WTC11 (cell line): Measurements from ENCODE around the gene KLRF2. TPM values are rescaled to one million over a fixed set of nuclear protein-coding genes. Genes with fewer than 3 reads are reported as not detected.

ENCODE experiments used
- ATAC-seq: fragments of 200-7000 bp; cut with Tn5 transposase; 2 replicates; pipeline ENCODE4 v1.10.0; 2021; ENCODE audit warnings: mild to moderate bottlenecking, moderate library complexity
- CTCF ChIA-PET: fragments of 300-600 bp; sonication (Branson Sonifier 250); formaldehyde crosslinking; loops from one replicate; lab custom pipeline; 2021; ENCODE audit warnings: antibody characterized with exemption; lab: Charles Lee
- POLR2A ChIA-PET: fragments of 350-600 bp; sonication (Branson Sonifier 250); formaldehyde crosslinking; loops from one replicate; lab custom pipeline; 2021; ENCODE audit warnings: antibody characterized with exemption; lab: Charles Lee
- DNase-seq: peaks from one replicate; pipeline ENCODE4 v3.0.0; 2021; ENCODE audit warnings: low spot score
- H3K27ac Mint-ChIP-seq: 2 replicates; pipeline ENCODE4 v1.8.0; 2021; ENCODE audit warnings: mixed read lengths
- H3K27me3 Mint-ChIP-seq: 2 replicates; pipeline ENCODE4 v1.8.0; 2021; ENCODE audit warnings: low read depth, mild to moderate bottlenecking, moderate library complexity, mixed read lengths
- H3K36me3 Mint-ChIP-seq: 2 replicates; pipeline ENCODE4 v1.8.0; 2021; ENCODE audit warnings: mixed read lengths
- H3K4me1 Mint-ChIP-seq: 2 replicates; pipeline ENCODE4 v1.8.0; 2022; ENCODE audit warnings: mixed read lengths
- H3K4me3 Mint-ChIP-seq: 2 replicates; pipeline ENCODE4 v1.8.0; 2021; ENCODE audit warnings: mild to moderate bottlenecking, moderate library complexity, mixed read lengths
- H3K9me3 Mint-ChIP-seq: 2 replicates; pipeline ENCODE4 v1.8.0; 2021; ENCODE audit warnings: mixed read lengths
- ARID4B ChIP-seq: sonication (generic); formaldehyde crosslinking; IDR thresholded peaks from 2 replicates; pipeline ENCODE4 v1.8.0; 2023; ENCODE audit warnings: missing genetic modification reagents, mild to moderate bottlenecking, borderline replicate concordance
- ATF3 ChIP-seq: sonication (generic); formaldehyde crosslinking; conservative IDR thresholded peaks from 2 replicates; pipeline ENCODE4 v1.8.1; 2022; ENCODE audit warnings: mild to moderate bottlenecking, missing genetic modification reagents
- CREB1 ChIP-seq: sonication (generic); formaldehyde crosslinking; IDR thresholded peaks from 2 replicates; pipeline ENCODE4 v1.8.0; 2023; ENCODE audit warnings: mild to moderate bottlenecking, missing genetic modification reagents
- ELF4 ChIP-seq: sonication (generic); formaldehyde crosslinking; IDR thresholded peaks from 2 replicates; pipeline ENCODE4 v1.8.1; 2022; ENCODE audit warnings: low read depth, mild to moderate bottlenecking, moderate library complexity, missing genetic modification reagents
- FOXP4 ChIP-seq: sonication (generic); formaldehyde crosslinking; IDR thresholded peaks from 2 replicates; pipeline ENCODE4 v1.8.0; 2022; ENCODE audit warnings: mild to moderate bottlenecking, missing genetic modification reagents
- KAT7 ChIP-seq: sonication (generic); formaldehyde crosslinking; IDR thresholded peaks from 2 replicates; pipeline ENCODE4 v1.8.1; 2023; ENCODE audit warnings: missing genetic modification reagents, mild to moderate bottlenecking, borderline replicate concordance
- MYBL2 ChIP-seq: sonication (generic); formaldehyde crosslinking; IDR thresholded peaks from 2 replicates; pipeline ENCODE4 v1.8.1; 2023; ENCODE audit warnings: mild to moderate bottlenecking, moderate library complexity, missing genetic modification reagents
- NR1H2 ChIP-seq: sonication (generic); formaldehyde crosslinking; IDR thresholded peaks from 2 replicates; pipeline ENCODE4 v1.9.0; 2021; ENCODE audit warnings: mild to moderate bottlenecking, moderate library complexity, missing genetic modification reagents
- NR3C1 ChIP-seq: sonication (generic); formaldehyde crosslinking; conservative IDR thresholded peaks from 2 replicates; pipeline ENCODE4 v1.8.1; 2023; ENCODE audit warnings: low read depth, mild to moderate bottlenecking, missing genetic modification reagents
- SMAD4 ChIP-seq: sonication (generic); formaldehyde crosslinking; IDR thresholded peaks from 2 replicates; pipeline ENCODE4 v1.8.0; 2022; ENCODE audit warnings: mild to moderate bottlenecking, missing genetic modification reagents
- TEAD4 ChIP-seq: sonication (generic); formaldehyde crosslinking; IDR thresholded peaks from 2 replicates; pipeline ENCODE4 v1.8.0; 2022; ENCODE audit warnings: mild to moderate bottlenecking, missing genetic modification reagents
- TP53 ChIP-seq: sonication (generic); formaldehyde crosslinking; IDR thresholded peaks from 2 replicates; pipeline ENCODE4 v1.8.1; 2023; ENCODE audit warnings: mild to moderate bottlenecking, missing genetic modification reagents
- ZNF317 ChIP-seq: sonication (generic); formaldehyde crosslinking; IDR thresholded peaks from 2 replicates; pipeline ENCODE4 v1.8.1; 2023; ENCODE audit warnings: low read depth, mild to moderate bottlenecking, moderate library complexity, missing genetic modification reagents, borderline replicate concordance
- ZNF512 ChIP-seq: sonication (generic); formaldehyde crosslinking; IDR thresholded peaks from 2 replicates; pipeline ENCODE4 v1.8.1; 2022; ENCODE audit warnings: missing genetic modification reagents, borderline replicate concordance
- total RNA-seq: library from RNA; stranded (reverse); gene quantifications from 3 replicates; pipeline ENCODE4 v1.2.3, GENCODE V29; 2021
- TF ChIP-seq, protein P1 (sequence below): fragments of 250-450 bp; sonication (Bioruptor Pico); IDR thresholded peaks from 2 replicates; pipeline ENCODE4 v1.9.0; 2021; ENCODE audit warnings: moderate library complexity, mild to moderate bottlenecking, inconsistent platforms, borderline replicate concordance
- TF ChIP-seq, protein P2 (sequence below): sonication (generic); formaldehyde crosslinking; IDR thresholded peaks from 2 replicates; pipeline ENCODE4 v1.8.1; 2022; ENCODE audit warnings: mild to moderate bottlenecking, moderate library complexity, missing genetic modification reagents

Gene KLRF2
- total RNA-seq, 1 experiment from 2014 or later, result not detected

GRCh38 chr12:9880532-9881078 is 684 bp upstream of the KLRF2 start (continued):
- TF ChIP-seq ARID4B (CRISPR knock-in tag), result no peak
- TF ChIP-seq TP53 (CRISPR knock-in tag), result no peak
- TF ChIP-seq, protein P1, sequence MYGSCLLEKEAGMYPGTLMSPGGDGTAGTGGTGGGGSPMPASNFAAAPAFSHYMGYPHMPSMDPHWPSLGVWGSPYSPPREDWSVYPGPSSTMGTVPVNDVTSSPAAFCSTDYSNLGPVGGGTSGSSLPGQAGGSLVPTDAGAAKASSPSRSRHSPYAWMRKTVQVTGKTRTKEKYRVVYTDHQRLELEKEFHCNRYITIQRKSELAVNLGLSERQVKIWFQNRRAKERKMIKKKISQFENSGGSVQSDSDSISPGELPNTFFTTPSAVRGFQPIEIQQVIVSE (CRISPR knock-in tag), result no peak
- TF ChIP-seq ELF4, result no peak
- TF ChIP-seq ZNF512, result no peak
- TF ChIP-seq CREB1 (CRISPR knock-in tag), result no peak
- TF ChIP-seq TEAD4 (CRISPR knock-in tag), result no peak
- no peak for TF ChIP-seq ZNF317 (CRISPR knock-in tag)
- no peak for TF ChIP-seq NR1H2

DNA sequence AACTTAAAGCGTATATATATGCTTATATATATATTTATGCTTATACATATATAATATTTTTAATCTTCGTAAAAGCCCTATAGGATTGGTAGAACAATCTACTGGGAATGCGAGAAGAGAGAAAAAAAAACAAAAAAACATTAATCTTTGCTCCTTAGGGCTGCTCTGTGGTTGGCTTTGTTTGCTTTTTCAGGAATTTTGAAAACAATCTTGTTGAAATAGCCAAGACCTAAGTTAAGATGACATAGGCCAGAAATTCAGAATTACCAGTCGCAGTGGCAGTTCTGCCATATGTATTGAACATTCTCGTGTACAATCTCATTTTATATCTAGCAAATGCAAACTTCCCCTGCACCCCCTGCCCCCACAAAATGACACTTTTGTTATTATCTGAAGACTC is 699 bp downstream of the KLRF2 start:
- TF ChIP-seq MYBL2 (CRISPR knock-in tag) (no peak), ATF3 (CRISPR knock-in tag) (no peak)
- no peak overlapping the region for H3K27ac Mint-ChIP-seq

GRCh38 chr12:9883175-9883574 is 1.9 kb downstream of the KLRF2 start:
- Mint-ChIP-seq H3K9me3 (no peaks in the 10 kb centered on the region), H3K27ac (no peak overlapping the region), H3K4me3 (no peak overlapping the region), H3K27me3 (no peaks in the 10 kb centered on the region), H3K4me1 (peaks cover 15% of the 10 kb centered on the region), H3K36me3 (no peaks in the 10 kb centered on the region)
- POLR2A ChIA-PET, result no interaction called here
- CTCF ChIA-PET, result no interaction called here
- ATAC-seq, result no peak
- no peak for DNase-seq
- no peak for TF ChIP-seq SMAD4 (CRISPR knock-in tag)
- no peak for TF ChIP-seq ARID4B (CRISPR knock-in tag)
- TF ChIP-seq NR3C1, result no peak
- TF ChIP-seq, protein P2, sequence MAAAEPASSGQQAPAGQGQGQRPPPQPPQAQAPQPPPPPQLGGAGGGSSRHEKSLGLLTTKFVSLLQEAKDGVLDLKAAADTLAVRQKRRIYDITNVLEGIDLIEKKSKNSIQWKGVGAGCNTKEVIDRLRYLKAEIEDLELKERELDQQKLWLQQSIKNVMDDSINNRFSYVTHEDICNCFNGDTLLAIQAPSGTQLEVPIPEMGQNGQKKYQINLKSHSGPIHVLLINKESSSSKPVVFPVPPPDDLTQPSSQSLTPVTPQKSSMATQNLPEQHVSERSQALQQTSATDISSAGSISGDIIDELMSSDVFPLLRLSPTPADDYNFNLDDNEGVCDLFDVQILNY (CRISPR knock-in tag), result no peak
- no peak for TF ChIP-seq KAT7 (CRISPR knock-in tag)
- no peak for TF ChIP-seq FOXP4

More for the DNA sequence above, 699 bp downstream of the KLRF2 start:
- Mint-ChIP-seq H3K4me3 (no peak overlapping the region), H3K4me1 (peaks cover 15% of the 10 kb centered on the region), H3K36me3 (no peaks in the 10 kb centered on the region), H3K9me3 (no peaks in the 10 kb centered on the region), H3K27me3 (no peaks in the 10 kb centered on the region; the same call in 1 of the 2 replicates)
- DNase-seq (no peak), ATAC-seq (no peak)
- POLR2A ChIA-PET, result no interaction called here
- CTCF ChIA-PET, result no interaction called here
